GM18858 (cell line): Measurements from ENCODE around the gene NAALADL2.
A peak's percentile ranks its signal among the peaks of the same experiment; 100 is the strongest.
"Not testable (repeated sequence)": the region's sequence is repeated elsewhere in the genome, so short reads cannot be mapped to it uniquely, and the experiment has no call there.

ENCODE experiments used
- ATAC-seq: cut with Tn5 transposase; IDR thresholded peaks from one replicate; pipeline ENCODE4 v1.9.1; 2021; ENCODE audit not compliant: unreplicated experiment

The NAALADL2 gene

DNA sequence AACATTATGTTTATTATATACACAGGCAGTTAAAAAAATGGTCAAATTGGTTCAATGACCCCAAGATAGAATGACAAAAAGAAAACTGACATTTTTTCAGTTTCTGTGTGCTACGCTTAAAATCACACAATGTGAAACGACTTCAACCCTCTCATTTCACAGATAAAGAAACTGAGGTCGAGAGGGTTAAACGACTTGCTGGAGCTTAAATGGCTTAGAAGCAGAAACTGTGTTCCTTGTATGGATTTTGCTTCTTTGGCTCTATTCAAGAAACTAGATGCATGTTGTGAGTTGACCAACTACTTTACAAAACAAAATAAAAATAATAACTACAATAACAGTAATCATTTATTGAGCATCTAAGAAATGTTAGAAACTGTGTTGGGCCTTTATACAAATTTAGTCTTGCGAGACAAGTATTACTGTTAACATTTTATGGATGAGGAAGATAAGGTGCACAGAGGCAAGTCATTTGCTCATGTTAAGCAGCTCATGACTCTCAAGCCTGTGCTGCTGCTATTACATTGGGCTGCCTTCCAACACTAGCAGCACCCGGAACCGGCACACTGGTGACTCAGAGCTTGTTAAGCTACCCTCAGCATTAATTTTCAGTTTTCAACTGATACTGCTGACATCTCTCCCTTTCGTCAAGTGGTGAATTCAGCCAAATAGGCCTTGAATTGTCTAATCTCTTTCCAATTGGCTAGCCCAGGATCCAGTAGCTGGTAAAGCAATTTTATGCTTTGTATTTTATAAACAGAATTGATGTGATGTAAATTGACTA lies 487.6 kb downstream of the NAALADL2 start:
- ATAC-seq: no peak

DNA sequence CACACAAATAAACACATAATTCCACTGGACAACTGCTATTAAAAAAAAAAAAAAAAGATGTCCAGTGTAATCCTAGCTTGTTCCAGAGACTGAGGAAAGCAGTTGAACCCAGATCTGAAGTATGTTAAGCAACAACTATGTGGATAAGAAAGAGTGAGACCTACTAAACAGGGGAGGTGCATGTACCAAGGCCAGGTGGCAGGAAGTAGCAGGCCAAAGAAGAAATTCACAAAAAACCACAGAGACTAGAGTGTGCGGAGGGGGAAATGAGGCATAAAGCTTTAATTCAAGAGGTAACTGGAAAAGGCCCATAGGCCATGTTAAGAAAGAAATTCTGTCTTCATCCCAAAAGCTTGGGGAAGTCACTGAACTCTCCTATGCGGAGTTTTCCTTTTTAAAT lies 490.0 kb downstream of the NAALADL2 start:
- ATAC-seq: no peak

- no peak for ATAC-seq
Observed at GRCh38 chr3:175355801-175356335, 496.7 kb downstream of the NAALADL2 start.

GRCh38 chr3:175356899-175357324 lies 497.8 kb downstream of the NAALADL2 start:
- no peak for ATAC-seq

- ATAC-seq: no peak
Observed at GRCh38 chr3:175357758-175358157, 498.6 kb downstream of the NAALADL2 start.

DNA sequence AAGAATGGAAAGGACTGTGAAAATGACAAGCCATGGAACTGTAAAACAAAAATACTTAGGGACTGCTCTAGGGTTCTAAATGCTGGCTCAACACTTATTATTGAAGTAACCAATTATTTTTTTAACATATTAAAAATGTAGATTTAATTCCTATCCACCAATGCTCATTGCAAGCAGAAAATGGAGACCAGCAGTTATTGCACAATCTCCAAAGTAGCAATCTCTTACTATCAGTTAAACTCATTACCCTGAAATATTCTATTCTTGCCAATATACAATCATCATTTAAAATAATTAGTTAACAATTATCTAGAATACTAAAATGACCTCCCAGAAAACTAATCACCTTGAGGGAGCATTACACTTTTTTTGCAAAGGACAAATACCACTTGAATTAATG lies 499.8 kb downstream of the NAALADL2 start:
- ATAC-seq: no peak

DNA sequence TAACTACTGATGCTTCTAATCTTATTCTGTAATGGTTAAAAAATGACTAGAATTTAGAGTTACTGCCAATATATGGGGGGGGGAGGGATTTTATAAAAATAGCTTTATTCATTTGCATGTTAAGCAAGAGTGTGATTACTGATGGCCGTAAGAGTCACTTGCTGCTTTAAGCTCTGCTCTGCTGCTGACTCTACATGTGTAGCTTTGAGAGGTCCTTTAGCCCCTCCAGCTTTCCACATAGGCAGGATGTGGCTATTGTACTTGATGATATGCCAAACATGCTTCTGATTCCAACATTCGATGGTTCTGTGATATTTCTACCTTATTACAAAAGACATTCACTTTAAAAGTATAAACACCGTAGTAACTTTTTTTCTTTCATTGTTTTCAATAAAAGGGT lies 511.3 kb downstream of the NAALADL2 start:
- ATAC-seq: not testable (repeated sequence)

DNA sequence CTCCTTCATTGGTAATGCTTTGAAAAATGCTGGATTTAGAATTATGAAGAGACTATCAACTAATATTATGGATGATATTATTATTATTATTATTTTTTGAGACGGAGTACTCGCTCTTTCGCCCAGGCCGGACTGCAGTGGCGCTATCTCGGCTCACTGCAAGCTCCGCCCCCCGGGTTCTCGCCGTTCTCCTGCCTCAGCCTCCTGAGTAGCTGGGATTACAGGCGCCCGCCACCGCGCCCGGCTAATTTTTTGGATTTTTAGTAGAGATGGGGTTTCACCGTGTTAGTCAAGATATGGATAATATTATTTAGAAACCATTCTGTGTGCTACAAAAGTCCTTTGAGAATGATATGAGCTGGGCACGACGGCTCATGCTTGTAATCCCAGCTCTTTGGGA lies 512.1 kb downstream of the NAALADL2 start:
- ATAC-seq: not testable (repeated sequence)

GRCh38 chr3:175374705-175375104 lies 515.6 kb downstream of the NAALADL2 start:
- no peak for ATAC-seq

DNA sequence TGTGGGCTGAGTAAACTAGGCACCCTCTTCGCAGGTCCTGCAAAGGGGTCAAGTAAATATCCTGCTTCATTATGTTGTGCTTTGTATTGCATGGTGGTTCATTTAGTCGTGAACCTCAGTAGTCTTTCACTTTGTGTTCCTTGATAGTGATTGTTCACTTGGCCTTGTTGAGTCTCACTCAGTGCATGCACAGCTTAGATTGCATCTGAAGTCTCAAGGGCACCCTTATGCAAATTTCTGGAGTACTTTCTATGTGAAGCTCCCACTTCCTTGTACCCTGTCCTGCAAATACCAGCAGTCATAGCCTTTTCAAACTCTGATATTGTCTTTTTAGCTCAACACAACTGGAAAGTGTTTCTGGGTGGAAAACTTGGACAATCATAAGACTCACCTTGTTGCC lies 519.2 kb downstream of the NAALADL2 start:
- peak; percentile 88 for ATAC-seq

DNA sequence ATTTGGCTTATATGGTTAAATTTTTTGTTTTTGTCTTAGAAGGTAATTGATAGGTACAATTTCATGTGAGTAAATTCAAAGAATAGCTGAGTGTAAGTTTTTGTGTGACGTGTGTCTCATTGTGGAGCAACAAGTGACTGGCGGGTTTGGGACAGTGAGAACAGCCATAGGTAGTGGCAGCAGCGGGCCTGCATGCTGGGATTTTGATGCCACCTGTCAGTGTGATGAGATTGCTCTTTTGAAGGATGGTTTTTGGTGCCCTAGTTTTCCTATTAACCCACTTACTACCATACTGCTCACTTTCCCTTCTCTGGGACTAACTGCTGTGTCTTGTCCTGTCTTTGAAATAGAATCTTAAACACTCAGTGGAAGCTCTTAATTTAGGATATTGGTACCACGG lies 522.6 kb downstream of the NAALADL2 start:
- ATAC-seq: no peak

DNA sequence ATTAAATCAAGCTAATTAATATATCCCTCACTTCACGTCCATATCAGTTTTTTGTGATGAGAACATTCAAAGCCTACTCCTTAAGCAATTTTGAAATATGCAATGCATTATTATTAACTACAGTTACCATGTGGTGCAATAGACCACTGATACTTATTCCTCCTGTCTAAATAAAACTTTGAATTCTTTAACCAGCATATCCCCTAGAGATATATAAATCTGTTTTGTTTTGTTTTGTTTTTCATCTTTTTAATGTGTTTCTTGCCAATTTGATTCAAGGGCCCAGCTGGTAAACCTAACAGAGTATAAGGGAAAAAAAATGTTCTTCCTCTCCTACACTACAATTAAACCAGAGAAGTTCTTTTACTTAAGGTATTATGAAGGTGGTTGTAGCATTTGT lies 524.2 kb downstream of the NAALADL2 start:
- ATAC-seq: no peak

GRCh38 chr3:175383813-175384212 lies 524.7 kb downstream of the NAALADL2 start:
- ATAC-seq: no peak

DNA sequence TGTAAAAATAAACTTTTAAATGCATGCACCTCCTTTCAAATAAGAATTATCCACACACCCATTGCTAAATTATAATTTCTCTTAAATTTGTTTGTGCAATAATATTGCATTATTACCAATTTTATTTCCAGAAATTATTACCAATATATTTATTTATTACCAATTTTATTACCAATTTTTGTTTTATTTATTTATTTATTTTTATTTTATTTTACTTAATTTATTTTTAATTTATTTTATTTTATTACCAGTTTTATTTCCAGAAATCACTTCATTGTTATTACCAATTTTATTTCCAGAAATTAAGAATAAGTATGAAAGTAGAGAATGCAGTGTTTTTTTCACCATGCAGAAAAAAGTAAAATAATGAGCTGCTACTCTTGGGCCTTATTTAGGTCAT lies 525.4 kb downstream of the NAALADL2 start:
- no peak for ATAC-seq

DNA sequence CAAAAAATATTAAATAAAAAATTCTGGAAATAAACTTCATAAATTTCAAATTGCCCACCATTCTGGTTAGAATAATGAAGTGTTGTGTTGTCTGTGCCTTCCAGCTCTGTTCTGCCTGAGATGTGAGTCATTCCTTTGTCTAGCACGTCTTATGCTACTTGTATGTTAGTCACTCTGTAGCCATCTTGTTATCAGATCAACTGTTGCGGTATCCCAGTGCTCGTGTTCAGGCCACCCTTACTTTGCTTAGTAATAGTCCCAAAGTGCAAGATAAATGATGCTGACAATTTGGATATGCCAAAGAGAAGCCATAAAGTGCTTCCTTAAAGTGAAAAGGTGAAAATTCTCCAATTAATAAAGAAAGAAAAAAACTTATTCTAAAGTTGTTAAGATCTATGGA lies 527.5 kb downstream of the NAALADL2 start:
- ATAC-seq: no peak

GRCh38 chr3:175389560-175389959 lies 530.4 kb downstream of the NAALADL2 start:
- no peak for ATAC-seq

GRCh38 chr3:175391601-175392000 lies 532.5 kb downstream of the NAALADL2 start:
- no peak for ATAC-seq

- ATAC-seq: no peak
Observed at GRCh38 chr3:175392653-175393052, 533.5 kb downstream of the NAALADL2 start.

DNA sequence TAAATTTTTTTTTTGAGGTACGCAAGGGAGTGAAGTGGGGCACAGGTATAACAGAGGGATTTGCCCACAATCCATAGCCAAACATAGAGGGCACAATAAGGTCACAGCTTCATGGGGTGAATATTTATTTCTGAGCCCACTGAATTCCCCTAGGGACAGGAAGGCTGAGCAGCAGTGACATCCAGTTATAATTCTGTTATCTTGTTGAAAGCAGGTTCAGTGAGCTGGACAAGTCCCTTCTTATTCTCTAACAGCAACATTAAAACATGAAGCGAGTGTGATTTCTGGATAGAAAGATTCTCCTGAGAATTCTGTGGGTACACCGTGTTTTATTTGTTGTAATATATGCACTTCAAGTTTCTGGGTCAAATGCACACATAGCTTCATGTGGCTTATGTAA lies 538.2 kb downstream of the NAALADL2 start:
- no peak for ATAC-seq

DNA sequence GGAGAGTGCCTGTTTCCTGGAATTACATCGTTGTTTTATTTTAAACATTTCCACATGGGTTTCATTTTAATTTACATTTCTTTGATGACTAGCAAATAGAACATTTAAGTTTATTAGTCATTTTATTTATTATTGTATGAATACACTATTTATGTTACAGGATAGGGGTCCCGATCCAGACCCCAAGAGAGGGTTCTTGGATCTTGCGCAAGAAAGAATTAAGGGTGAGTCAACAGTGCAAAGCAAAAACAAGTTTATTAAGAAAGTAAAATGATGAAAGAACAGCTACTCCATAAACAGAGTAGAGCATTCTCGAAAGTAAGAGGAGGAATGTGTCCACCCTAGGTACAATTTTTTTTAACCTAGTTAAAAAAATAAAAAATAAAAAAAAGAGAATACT lies 539.5 kb downstream of the NAALADL2 start:
- ATAC-seq: no peak

DNA sequence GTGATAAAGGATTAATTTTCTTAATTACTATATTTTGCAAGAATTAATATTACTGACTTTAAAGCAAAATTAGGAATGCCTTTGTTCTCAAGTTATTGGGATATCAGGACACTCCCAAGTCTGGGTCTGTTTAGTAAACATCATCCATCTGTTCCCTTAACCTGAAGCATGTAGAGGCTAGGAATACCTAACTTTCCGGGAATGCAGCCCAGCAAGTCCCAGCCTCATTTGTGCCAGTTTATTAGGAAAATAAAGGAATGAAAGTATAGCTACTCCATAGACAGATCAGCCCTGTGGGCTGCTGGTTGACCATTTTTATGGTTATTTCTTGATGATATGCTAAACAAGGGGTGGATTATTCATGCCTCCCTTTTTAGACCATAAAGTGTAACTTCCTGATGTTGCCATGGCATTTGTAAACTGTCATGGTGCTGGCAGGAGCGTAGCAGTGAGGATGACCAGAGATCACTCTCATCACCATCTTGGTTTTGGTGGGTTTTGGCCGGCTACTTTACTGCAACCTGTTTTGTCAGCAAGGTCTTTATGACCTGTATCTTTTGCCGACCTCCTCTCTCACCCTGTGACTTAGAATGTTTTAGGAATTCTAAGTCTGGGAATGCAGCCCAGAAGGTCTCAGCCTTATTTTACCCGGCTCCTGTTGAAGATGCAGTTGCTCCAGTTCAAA lies 540.2 kb downstream of the NAALADL2 start:
- ATAC-seq: no peak

- ATAC-seq: no peak
Observed at GRCh38 chr3:175404027-175404426, 544.9 kb downstream of the NAALADL2 start.
